Esophagus muscularis mucosa (tissue), 3 donors: ENCODE data around the gene SATL1.

Experiments used
- POLR2AphosphoS5 ChIP-seq, 2 donors: sonication (generic); formaldehyde crosslinking; IDR thresholded peaks; one replicate each; pipeline ENCODE4 v1.6.1; 2017; ENCODE audit warnings: antibody characterized with exemption in 2 of 2
- TF ChIP-seq, protein P1 (sequence below), 3 experiments: fragments of 200-600 bp in 2 of 3; fragments of 450-650 bp in 1 of 3; sonication (generic) in 2 of 3; IDR thresholded peaks; one replicate each; pipeline ENCODE4 v1.5.1; 2017 to 2019; ENCODE audit warnings: antibody characterized with exemption in 3 of 3, mild to moderate bottlenecking in 2 of 3, moderate library complexity in 1 of 3

DNA sequence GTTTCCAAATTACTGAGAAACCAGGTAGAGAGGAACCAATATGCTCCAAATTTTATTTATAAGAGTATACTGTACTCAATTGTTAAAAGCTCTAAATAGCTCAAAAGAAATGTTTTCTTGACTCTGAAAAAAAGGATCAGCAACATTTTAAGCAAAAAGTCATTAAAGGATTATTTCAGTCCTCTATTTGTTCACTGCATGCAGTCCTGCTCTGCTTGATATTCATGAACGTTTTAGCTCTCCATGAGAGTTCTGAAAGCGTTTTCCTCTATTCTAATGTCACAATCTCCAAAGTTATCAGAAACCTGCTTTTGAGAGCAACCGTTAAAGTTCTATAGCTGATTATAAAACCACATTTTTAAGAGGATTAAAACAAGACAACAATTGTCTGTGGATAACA, 129.4 kb downstream of the SATL1 start:
- TF ChIP-seq, protein P1, sequence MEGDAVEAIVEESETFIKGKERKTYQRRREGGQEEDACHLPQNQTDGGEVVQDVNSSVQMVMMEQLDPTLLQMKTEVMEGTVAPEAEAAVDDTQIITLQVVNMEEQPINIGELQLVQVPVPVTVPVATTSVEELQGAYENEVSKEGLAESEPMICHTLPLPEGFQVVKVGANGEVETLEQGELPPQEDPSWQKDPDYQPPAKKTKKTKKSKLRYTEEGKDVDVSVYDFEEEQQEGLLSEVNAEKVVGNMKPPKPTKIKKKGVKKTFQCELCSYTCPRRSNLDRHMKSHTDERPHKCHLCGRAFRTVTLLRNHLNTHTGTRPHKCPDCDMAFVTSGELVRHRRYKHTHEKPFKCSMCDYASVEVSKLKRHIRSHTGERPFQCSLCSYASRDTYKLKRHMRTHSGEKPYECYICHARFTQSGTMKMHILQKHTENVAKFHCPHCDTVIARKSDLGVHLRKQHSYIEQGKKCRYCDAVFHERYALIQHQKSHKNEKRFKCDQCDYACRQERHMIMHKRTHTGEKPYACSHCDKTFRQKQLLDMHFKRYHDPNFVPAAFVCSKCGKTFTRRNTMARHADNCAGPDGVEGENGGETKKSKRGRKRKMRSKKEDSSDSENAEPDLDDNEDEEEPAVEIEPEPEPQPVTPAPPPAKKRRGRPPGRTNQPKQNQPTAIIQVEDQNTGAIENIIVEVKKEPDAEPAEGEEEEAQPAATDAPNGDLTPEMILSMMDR (IDR thresholded peaks at IDR 0.05): no peak
- TF ChIP-seq POLR2AphosphoS5 (IDR thresholded peaks at IDR 0.05): no peak
